Measurements from ENCODE around the gene CD68. TPM values are rescaled to one million over a fixed set of nuclear protein-coding genes. Genes with fewer than 3 reads are reported as not detected.

The CD68 gene
- total and polyA plus RNA-seq, 8 donors, result 1.8 to 60.0 (median 7.6) TPM

- Histone ChIP-seq H3K4me3 (no peak overlapping the region), H3K4me1 (peaks cover 9 to 41% (median 12%) of the 10 kb centered on the region in 3 donors), H3K27ac (no peak overlapping the region), H3K27me3 (no peaks in the 10 kb centered on the region), H3K9me3 (no peaks in the 10 kb centered on the region), H3K36me3 (peaks cover 23 to 41% (median 41%) of the 10 kb centered on the region in 3 donors)
- 80 to 81% methylated on average over 17 of the region's 17 CpGs for WGBS, 2 donors
- ATAC-seq (no peak), FAIRE-seq (no peak), DNase-seq (peak in 1 of 6 donors; percentile 22)
- TF ChIP-seq CTCF (IDR thresholded peaks at IDR 0.05), result no peak
- intact Hi-C loops (cut with DNase I), result no loop called here
Measured at GRCh38 chr17:7577327-7578199, 1.9 kb upstream of the CD68 start.

- Histone ChIP-seq H3K27me3 (no peaks in the 10 kb centered on the region), H3K4me3 (peak overlapping the region in 1 of 4 donors; percentile 15), H3K27ac (peak overlapping the region; percentile 7 to 83 (median 62)), H3K36me3 (peaks cover 18 to 34% (median 33%) of the 10 kb centered on the region in 3 donors), H3K9me3 (no peaks in the 10 kb centered on the region), H3K4me1 (peaks cover 12 to 46% (median 16%) of the 10 kb centered on the region in 3 donors)
- FAIRE-seq (no peak), DNase-seq (no peak), ATAC-seq (no peak)
- no peak for TF ChIP-seq CTCF (IDR thresholded peaks at IDR 0.05)
- 65 to 75% methylated on average over 12 of the region's 12 CpGs for WGBS, 2 donors
- intact Hi-C loops (cut with DNase I), result loop anchor here in 1 of 3 donors (10.0 kb wide), 1 partner anchor 225 kb away; the partner anchor contains the start of genes KCTD11 and TMEM95
Measured at GRCh38 chr17:7579834-7580603, 581 bp downstream of the CD68 start.

- peak overlapping the region in 2 of 4 donors; percentile 28 to 78 for H3K27ac ChIP-seq
- peaks cover 16 to 25% (median 24%) of the 10 kb centered on the region in 3 donors for H3K36me3 ChIP-seq
- no peaks in the 10 kb centered on the region for H3K9me3 ChIP-seq
- no peaks in the 10 kb centered on the region for H3K27me3 ChIP-seq
- intact Hi-C loops (cut with DNase I), result loop anchor here in 1 of 3 donors (10.0 kb wide), 1 partner anchor 226 kb away; the partner anchor contains the start of genes KCTD11 and TMEM95
- DNase-seq, result peak in 1 of 6 donors; percentile 32
- ATAC-seq, result no peak
- peaks cover 10 to 38% (median 11%) of the 10 kb centered on the region in 3 donors for H3K4me1 ChIP-seq
- H3K4me3 ChIP-seq, result peak overlapping the region in 1 of 4 donors; percentile 15
- no peak for FAIRE-seq
- 80 to 84% methylated on average over 23 of the region's 23 CpGs for WGBS, 2 donors
- TF ChIP-seq CTCF (IDR thresholded peaks at IDR 0.05), result no peak
Measured at GRCh38 chr17:7580604-7581575, 1.5 kb downstream of the CD68 start.
